BE2C (cell line): ENCODE results near the gene BLMH. TPM values are rescaled to one million over a fixed set of nuclear protein-coding genes. Genes with fewer than 3 reads are reported as not detected.

Experiments
- DNase-seq: peaks from one replicate; pipeline ENCODE4 v3.0.0-alpha.2; 2020
- H3K27me3 ChIP-seq: fragments of 250-450 bp; sonication (Bioruptor Pico); 2 replicates; pipeline ENCODE4 v1.5.1; 2020; ENCODE audit warnings: mild to moderate bottlenecking
- H3K36me3 ChIP-seq: fragments of 250-450 bp; sonication (Bioruptor Pico); 2 replicates; pipeline ENCODE4 v1.5.1; 2020; ENCODE audit warnings: mild to moderate bottlenecking
- H3K4me1 ChIP-seq: fragments of 250-450 bp; sonication (Bioruptor Pico); 2 replicates; pipeline ENCODE4 v1.5.1; 2020
- H3K4me3 ChIP-seq: 2 replicates; pipeline ENCODE4 v1.5.1; 2011; ENCODE audit warnings: low read depth, low read length
- H3K9me3 ChIP-seq: fragments of 250-450 bp; sonication (Bioruptor Pico); 2 replicates; pipeline ENCODE4 v1.5.1; 2020
- CTCF ChIP-seq: IDR thresholded peaks from 2 replicates; pipeline ENCODE4 v1.5.1; 2012; ENCODE audit warnings: mild to moderate bottlenecking, low read depth, low read length
- polyA plus RNA-seq: library from polyadenylated mRNA; unstranded; fragments of >200 nt; gene quantifications from one replicate; pipeline ENCODE4 v1.2.1, GENCODE V29; 2012; ENCODE audit warnings: low read depth, missing spikeins; ENCODE audit not compliant: insufficient read length, insufficient read depth

BLMH gene
- polyA plus RNA-seq: 7.9 TPM

DNA sequence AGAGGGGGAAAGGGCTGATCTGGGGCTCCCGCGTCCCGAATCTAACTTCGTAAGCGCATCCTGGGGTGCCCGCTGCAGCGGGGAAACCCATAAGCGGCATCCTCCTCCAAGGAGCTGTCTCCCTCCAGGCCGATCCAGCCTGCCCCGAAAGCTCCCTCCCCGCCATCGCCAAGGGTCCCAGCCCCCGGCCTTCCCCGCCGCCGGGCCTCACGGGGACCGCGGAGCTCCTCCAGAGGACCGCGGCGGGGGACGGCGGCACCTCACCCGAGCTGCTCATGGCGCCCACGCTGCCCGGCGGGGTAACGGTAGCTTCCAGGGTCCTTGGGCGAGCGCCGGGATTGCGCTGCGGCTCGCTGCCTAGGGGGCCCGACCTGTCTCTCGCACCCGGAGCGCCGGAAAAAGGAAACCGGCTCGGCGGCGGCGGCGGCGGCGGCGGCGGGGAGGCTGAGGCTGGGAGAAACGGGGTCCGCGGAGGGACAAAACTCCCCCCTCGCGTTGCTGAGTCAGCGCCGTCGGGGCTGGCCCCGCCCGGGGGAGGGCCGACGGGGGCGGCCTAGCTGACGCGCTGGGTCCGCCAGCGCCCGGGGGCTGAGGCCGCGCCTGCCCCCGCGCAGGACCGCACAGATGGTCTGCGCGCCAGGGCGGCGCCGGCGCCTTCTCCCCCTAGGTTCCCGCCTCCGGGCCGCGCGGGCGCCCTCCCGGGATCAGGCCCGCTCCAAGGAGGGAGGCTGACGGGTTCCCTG lies at the start of gene BLMH:
TSS of gene BLMH (minus strand) at position 402 of the 743 bp plus-strand sequence. CDS start at position 277, 125 bp downstream.
- no peaks in the 10 kb centered on the region for H3K4me1 ChIP-seq
- H3K9me3 ChIP-seq: no peaks in the 10 kb centered on the region
- peaks cover 2% of the 10 kb centered on the region; the same call in 1 of the 2 replicates for H3K36me3 ChIP-seq
- H3K27me3 ChIP-seq: no peaks in the 10 kb centered on the region
- TF ChIP-seq CTCF: no peak
- H3K4me3 ChIP-seq: peak within 1 kb of the TSS; percentile 81
- DNase-seq: peak; percentile 75

DNA sequence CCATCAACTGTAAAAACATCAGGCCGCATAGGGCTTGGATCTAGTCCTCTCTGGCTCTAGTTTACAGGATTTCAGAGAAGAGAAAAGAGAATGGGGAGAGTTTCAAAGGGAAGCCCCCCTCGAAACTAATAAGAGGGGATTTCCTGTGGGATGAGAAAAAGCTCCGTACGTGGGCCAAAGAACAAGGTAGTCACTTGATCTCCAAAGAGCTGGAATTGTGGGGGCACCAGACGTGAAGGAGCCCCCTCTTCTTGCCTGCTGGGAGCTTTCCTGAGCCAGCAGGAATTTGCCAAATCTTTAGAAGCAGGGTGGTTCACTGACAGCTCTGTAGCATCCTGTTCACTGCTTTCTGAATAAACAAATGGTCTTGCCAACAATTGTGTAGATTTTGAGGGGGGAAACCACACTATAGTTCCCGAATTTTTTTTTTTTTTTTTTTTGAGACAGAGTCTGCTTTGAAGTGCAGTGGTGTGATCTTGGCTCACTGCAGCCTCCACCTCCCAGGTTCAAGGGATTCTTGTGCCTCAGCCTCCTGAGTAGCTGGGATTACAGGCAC lies 49.1 kb upstream of the BLMH start:
- no peak for DNase-seq
- no peaks in the 10 kb centered on the region for H3K9me3 ChIP-seq
- no peaks in the 10 kb centered on the region for H3K27me3 ChIP-seq
- H3K36me3 ChIP-seq: no peaks in the 10 kb centered on the region
- H3K4me1 ChIP-seq: no peaks in the 10 kb centered on the region; the same call in 1 of the 2 replicates
- H3K4me3 ChIP-seq: no peak overlapping the region
- TF ChIP-seq CTCF: no peak

- no peak for TF ChIP-seq CTCF
- no peaks in the 10 kb centered on the region for H3K4me1 ChIP-seq
- no peak for DNase-seq
- H3K27me3 ChIP-seq: no peaks in the 10 kb centered on the region
- H3K36me3 ChIP-seq: no peaks in the 10 kb centered on the region
- no peak overlapping the region for H3K4me3 ChIP-seq
- H3K9me3 ChIP-seq: no peaks in the 10 kb centered on the region
These were observed 47.3 kb upstream of the BLMH start for GRCh38 chr17:30339086-30339485.

DNA sequence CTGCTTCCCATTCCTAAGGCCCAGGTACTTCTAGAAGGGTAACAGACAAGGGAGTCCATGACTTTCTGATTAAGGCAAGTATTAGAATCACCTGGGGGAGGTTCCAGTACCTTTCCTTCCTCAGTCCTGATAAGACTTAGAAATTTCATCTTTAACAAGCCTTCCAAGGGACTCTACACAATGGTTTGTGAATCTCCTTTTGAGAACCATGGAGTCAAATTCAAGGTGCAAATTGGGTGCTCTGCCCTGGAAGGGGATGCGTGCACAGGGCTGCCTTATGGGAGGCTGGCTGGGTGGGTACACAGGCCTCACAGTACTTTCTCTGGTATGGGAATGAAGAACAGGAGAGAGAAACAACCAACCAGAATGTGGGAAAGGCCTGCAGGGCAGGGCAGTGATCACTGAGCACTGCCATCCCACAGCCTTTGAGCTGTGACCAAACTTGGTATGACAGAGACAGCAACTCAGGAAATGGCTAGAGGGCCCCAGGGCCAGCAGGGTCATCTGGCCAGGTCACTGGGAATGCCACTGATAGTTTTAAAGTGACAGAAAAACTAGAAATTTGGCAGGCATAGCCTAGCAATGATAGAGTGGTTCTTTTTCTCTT lies 45.8 kb upstream of the BLMH start:
- DNase-seq: no peak
- Histone ChIP-seq H3K36me3 (no peaks in the 10 kb centered on the region), H3K27me3 (no peaks in the 10 kb centered on the region), H3K9me3 (no peaks in the 10 kb centered on the region), H3K4me1 (no peaks in the 10 kb centered on the region), H3K4me3 (no peak overlapping the region)
- no peak for TF ChIP-seq CTCF

- DNase-seq: peak; percentile 56
- Histone ChIP-seq H3K36me3 (no peaks in the 10 kb centered on the region), H3K9me3 (no peaks in the 10 kb centered on the region), H3K4me3 (no peak overlapping the region), H3K4me1 (no peaks in the 10 kb centered on the region), H3K27me3 (no peaks in the 10 kb centered on the region)
- peak; percentile 59 for TF ChIP-seq CTCF
These were observed 44.8 kb upstream of the BLMH start for GRCh38 chr17:30336369-30337171.
